Activated CD4-positive, alpha-beta T cell treated with anti-CD3 and anti-CD28 coated beads for 4 hours (primary cell): ENCODE data around the gene CFAP57.

Experiments
- DNase-seq, 2 donors: peaks; one replicate each; pipeline ENCODE4 v3.0.0-alpha.2; 2020

The CFAP57 gene

DNA sequence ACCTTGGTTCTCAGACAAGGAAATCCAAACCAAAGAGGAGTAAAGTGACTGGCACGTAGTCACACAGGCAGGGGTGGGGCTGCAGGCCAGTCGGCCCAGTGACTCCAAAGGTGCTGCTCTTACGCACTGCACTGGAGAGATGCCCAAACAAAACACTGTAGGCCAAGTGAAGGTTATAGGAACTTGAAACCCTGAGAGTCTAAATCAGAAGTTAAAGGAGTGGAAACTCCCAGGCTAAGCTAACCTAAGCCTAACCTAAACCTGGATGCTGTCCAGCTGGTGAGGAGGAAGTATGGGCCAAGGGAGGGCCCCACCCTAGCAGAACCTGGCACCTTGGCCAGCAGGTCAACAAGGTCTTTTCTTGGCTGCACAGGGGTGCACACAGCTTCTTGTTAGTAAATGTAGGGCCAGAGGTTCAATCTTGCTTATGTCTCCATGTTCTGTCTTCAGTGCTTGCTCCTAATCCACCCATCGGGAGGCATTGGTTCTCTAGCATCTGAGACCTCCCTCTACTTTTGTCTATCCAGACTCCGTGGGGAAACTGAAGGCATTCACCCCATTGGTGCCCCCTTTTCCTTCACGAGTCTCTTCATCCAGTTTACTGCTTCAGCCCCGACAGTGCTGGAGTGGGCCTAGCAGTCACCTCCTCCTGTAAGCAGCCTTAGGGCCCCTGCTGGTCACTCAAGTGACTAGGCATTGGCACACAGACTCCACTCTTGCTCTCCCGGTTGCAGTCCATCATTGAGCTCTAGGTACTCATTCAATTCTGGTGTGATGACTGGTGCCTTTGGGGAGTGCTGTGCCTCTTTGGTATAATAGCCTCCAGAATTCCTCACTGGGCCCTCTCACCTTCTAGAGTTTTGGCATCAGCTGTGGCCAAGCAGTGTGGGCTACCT is 84.8 kb downstream of the CFAP57 start:
- no peak for DNase-seq

GRCh38 chr1:43258370-43258769 is 86.2 kb downstream of the CFAP57 start:
- DNase-seq: no peak

DNA sequence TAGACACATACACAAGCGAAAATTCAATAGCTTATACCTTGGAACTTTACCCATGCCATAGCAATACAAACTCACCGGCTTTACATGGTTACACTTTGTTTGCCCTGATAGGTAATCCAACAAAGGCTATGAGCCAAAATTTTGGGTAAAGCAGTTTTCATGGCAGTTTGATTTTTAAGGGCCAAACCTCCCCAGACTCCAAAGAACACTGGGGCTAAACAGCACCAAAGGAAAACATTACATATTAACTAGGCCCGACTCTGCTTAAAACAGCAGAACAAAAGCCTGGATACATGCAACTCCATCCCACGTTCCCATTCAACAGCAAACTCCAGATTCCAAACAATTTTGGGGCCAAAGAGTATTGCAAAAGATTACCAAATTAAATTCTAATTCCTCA is 93.3 kb downstream of the CFAP57 start:
- no peak for DNase-seq

- DNase-seq: no peak
Measured at GRCh38 chr1:43266881-43267280, 94.8 kb downstream of the CFAP57 start.

DNA sequence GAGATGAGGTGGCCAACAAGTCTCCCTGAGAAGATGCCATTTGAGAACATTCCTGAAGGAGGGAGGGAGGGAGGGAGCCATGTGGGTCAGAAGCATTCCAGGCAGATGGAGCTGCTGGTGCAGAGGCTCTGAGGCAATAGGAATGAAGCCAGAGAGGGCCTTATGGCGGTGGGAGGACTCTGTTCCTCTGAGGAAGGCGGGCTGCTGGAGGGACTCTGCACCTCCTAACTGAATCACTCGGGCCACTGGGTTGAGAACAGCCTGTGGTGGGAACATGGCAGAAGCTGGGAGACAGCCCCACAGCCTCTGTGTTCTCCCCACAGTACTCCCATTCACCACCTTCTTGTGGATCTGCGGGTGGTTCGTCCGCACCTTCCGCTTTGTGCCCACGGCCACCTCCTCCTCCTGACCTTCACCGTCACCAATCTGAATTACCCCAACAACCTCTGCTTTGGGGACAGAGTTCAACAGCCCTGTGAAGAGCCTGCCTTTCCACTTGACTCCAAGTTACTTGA is 95.2 kb downstream of the CFAP57 start:
- no peak for DNase-seq

DNA sequence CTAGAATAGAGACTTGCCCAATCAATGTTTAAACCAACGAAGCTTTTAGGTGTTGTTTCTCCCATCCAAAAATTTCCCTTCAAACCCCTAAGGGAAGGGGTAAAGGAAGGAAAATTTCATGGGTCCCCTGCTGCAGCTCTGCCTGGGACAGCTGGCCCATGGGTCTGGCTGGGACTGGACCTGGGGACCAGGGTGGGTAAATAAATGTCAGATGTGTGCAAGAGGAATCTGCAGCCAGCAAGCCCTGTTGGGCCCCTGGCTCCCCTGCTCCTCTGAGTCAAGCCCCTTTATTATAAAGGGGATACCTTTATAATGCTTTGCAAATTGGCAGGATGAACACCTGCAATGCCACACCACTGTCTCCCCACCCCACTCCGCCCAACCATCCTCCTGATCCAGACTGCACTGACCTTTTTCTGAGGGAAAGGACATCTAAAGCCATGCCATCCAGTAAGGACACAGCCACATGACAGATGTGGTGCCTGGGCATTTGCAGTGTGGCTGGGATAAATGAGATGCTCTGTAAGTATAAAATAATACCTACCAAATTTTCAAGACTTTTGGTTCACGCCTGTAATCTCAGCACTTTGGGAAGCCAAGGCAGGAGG is 95.8 kb downstream of the CFAP57 start:
- DNase-seq: no peak

- DNase-seq: no peak
Measured at GRCh38 chr1:43269627-43270375, 97.7 kb downstream of the CFAP57 start, which contains the start of gene TMEM125. TMEM125 (plus strand) TSS chr1:43269983; CDS start chr1:43272723, 2,740 bp downstream.

GRCh38 chr1:43270421-43271095 is 98.4 kb downstream of the CFAP57 start:
- DNase-seq: peak in 1 of 2 donors; percentile 11

- no peak for DNase-seq
Measured at GRCh38 chr1:43271186-43272118, 99.3 kb downstream of the CFAP57 start.

- DNase-seq: no peak
Measured at GRCh38 chr1:43272161-43272560, 100.0 kb downstream of the CFAP57 start.

DNA sequence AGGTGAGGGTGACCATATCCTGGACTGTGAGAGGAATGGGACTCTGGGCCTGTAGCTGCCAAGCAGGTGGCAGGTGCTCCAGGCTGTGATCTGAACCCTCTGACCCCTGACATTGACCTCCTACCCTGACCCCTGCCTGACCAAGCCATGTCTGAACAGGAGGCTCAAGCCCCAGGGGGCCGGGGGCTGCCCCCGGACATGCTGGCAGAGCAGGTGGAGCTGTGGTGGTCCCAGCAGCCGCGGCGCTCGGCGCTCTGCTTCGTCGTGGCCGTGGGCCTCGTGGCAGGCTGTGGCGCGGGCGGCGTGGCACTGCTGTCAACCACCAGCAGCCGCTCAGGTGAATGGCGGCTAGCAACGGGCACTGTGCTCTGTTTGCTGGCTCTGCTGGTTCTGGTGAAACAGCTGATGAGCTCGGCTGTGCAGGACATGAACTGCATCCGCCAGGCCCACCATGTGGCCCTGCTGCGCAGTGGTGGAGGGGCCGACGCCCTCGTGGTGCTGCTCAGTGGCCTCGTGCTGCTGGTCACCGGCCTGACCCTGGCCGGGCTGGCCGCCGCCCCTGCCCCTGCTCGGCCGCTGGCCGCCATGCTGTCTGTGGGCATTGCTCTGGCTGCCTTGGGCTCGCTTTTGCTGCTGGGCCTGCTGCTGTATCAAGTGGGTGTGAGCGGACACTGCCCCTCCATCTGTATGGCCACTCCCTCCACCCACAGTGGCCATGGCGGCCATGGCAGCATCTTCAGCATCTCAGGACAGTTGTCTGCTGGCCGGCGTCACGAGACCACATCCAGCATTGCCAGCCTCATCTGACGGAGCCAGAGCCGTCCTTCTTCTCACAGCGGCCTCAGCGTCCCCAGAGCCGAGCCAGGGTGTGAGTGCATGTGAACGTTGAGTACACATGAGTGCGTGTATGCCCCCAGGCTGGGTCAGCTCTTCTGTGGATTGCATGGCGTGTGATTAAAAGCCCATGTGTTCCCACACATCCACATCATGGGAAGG is 100.7 kb downstream of the CFAP57 start:
- DNase-seq: no peak

GRCh38 chr1:43273708-43274107 is 101.6 kb downstream of the CFAP57 start:
- no peak for DNase-seq

DNA sequence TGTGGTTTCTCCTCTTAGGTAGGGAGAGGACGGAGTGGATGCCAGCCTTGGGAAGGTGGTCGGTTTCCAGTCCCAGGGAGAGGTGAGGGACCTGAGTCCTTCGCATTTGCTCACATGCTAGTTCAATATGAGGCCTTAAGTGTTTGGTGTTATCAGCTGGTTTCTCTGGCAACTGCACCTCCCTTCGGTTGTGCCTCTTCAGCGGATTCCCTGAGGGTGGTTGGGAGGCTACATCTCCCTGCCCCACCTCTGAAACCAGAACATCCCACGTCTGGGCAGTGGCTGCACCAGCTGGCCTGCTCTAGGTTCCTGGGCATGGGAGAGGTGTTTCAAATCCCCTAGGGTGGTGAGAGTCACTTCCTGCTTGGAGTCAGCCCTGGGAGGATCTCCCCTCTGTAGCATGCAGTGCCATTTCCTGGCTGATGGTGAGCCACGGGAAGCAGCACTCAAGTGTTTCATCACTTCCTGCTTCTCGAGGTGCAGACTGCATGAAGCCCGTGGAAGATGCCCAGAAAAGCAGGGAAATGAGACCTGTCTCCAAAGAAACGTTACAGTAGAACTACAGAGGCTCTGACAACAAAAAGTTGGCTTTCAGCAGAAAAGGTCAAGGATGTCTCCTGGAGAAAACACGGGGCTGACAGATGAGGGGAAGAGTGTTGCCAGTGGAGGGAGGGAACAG is 102.1 kb downstream of the CFAP57 start:
- peak in 1 of 2 donors; percentile 23 for DNase-seq

- no peak for DNase-seq
Measured at GRCh38 chr1:43274804-43275180, 102.7 kb downstream of the CFAP57 start.

GRCh38 chr1:43275826-43276620 is 103.9 kb downstream of the CFAP57 start:
- DNase-seq: no peak

DNA sequence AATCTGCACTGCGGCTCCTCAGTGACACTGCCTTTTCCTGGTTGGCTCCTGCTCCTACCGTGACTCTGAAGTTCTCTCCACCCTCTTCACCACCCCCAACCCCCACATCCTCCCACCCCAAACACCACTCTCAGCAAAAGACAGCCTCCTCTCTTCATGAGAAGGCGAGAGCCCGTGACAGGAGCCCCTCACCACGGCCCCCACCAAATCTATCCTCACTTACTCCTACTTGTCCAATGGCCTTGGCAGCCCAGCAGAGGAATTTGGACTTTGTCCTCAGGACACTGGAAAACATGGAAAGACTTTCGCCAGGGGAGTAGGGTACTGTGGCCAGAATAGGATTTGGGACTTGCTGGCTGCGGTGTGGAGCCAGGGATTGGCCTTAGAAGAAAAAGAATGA is 104.5 kb downstream of the CFAP57 start:
- DNase-seq: no peak

DNA sequence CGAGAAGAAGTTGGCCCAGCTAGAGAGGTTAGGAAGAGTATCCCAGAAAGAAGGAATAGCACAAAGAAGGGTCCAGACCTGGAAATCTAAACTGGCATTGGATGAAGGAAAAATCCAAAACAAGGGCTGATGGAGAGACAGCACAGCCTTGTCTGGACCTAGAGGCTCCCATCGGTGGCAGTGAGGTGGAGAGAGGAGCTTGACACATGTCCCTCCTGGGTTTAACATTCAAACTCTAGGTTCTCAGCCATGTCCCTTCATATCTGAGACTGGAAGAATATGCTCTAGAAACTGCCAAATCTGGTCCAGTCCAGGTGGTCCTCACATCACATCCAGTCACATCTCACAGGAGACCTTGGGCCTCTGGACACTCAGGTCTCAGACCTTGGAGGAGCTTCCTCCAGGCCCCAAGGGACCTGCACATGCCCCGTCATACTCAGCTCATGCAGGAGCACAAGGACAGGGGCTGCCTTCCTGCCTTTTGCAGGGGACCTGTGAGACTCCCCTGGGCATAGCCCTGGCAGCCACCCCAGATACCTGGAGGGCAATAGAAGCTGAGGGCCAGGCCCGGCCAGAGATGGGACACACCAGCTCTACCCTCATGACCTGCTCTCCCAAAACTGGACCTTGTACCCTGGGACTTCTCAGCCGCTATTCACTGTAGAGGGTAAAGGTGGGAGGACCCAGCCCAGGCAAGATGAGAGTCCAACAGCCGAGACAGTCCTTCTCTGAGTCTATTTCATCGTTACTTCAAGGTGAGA is 105.2 kb downstream of the CFAP57 start:
- no peak for DNase-seq

DNA sequence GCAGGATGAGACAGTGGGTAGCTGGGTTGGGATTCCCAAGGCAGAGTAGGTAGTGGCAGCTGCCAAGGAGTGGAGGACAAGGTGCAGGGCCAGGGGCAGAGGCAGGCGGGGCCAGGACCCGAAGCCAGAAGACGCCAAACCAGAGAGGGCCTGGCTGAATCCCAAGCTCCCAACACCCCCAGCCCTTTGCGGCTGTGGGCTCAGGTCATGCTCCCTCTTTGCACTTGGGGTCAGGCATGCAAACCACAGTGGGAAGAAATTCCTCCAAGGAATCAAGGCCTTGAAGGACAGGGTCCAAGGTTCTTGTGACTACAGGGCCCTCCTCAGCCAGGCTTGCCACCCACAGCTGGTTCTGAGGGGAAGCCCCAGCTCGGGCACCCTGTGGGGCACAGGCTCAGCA is 107.0 kb downstream of the CFAP57 start:
- no peak for DNase-seq
